ENCODE results near the gene MGAT5.
A peak's percentile ranks its signal among the peaks of the same experiment; 100 is the strongest.

The MGAT5 gene

DNA sequence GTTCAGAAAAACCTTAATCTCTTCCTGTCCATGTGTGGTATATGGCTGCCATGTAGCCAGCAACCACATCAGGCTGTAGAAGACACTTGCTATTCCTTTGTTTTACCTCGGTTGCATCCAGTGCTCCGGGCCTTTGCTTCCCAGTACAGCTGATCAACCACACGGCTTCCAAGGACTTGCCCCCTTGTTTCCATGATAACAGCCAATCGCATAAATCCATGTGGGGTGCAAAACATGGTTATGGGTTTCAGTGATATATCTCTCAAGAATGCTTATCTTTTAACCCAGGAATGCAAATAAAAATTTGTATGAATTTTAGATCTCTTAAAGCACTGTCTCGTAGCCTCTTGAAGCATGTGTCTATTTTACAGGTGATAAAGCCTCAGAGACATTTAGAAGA is 118.3 kb downstream of the MGAT5 start:
- no peak for DNase-seq

DNA sequence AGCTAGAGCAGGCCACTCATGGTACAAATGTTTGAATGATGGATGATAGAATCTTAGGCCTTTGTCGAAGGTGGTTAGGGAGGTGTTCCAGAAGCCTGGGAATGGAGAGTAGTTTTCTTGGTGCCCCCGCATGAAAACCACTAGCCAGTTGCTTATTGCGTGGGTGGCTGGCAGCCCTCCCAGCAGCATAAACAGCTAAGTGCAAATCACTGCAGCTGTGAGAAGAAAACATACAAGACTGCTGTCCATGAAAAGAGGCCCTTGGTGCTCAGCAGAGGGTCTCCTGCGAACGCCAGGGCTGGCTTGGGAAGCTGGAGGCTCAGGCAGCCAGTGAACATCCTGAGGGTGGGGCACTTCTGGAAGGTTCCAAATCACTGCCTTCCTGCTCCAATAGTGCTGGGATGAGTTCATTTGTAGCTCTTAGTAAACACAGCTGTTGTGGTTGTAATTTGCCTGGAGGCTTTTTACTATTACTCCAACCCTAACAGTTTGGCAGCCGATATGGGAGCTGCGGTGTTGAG is 118.8 kb downstream of the MGAT5 start:
- DNase-seq, result peak; percentile 80

DNA sequence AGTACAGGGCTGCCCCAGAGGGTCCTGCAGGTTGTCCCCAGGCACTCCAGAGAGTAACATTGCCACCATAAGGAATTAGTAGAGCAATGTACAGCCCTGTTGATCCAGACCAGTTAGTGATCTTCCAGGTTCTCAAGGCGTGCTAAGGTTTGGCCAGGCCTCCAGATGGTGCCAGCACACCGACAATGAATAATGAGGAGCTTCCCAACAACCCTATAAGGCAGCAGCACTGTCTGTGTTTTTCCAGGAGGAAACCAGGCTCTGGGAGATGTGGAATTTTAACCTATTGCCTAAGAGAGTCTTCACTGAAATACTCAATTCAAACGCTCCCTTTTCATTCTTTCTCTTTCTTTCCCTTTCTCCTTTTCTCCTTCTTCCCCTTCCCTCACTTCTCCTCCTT is 122.1 kb downstream of the MGAT5 start:
- peak; percentile 36 for DNase-seq

DNA sequence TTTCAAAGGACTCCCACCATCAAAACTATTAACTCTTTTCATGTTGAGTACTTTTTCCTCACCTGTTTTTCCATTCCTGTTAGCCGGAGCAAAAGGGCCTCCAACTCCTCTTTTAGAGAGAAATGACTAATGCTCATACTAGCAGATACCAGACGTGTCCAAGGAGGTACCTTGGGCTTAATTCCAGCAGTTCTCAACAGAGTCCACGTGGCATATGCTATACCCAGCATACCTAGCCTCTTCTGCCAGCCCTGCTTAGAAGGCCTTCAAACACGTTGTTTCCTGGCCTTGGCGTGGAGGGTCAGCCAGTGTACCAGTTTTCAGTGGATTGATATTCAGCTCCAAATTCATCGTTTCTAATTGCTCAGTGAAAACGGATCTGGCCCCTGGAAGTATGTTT is 123.9 kb downstream of the MGAT5 start:
- peak; percentile 6 for DNase-seq

DNA sequence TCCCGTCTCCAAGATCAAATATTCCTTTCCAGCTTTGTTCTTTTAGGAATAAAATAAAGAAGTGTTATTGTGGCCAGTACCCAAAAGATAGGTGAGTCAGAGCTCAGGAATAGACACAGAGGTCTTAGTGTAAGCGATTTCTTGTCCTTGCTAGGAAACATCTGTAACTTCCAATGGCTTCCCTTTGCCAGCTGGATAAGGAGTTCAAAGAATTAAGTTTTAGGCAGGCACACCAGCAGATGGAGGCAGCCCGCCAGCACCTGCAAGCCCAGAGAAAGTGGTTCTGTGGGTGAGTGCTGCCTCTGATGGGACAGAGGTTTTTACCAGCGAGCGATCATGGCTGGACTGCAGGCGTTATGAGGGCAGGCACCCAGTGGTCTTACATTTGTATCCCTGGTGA is 125.4 kb downstream of the MGAT5 start:
- no peak for DNase-seq

DNA sequence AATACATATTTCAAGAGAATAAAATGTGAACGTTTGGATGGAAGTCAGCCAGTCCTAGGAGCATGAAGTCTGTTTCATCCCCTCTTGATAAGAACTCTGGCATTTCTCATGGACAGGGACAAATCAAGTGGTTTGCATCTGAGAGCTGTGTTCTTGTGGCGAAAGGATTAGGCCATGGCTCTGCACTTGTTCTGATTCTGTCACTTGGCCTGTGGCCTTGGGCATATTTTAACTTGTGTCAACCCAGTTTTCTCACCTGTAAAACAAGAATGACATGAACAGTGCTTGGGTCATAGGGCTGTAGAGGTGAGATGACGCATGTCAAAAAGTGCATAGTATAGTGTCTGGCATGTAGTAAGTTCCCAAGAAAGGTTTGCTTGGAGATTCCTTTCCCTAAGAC is 125.8 kb downstream of the MGAT5 start:
- no peak for DNase-seq

DNA sequence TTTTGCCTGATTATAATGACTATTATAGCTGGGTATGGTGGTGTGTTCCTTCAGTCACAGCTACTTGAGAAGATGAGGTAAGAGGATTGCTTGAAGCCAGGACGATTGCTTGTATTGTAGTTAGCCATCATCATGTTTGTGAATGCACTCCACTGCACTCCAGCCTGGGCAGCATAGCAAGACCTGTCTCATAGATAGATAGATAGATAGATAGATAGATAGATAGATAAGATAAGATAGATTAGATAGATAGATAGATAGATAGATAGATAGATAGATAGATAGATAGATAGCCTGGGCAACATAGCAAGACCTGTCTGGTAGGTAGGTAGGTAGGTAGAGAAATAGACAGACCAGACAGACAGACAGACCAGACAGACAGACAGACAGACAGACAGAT is 127.3 kb downstream of the MGAT5 start:
- no peak for DNase-seq

DNA sequence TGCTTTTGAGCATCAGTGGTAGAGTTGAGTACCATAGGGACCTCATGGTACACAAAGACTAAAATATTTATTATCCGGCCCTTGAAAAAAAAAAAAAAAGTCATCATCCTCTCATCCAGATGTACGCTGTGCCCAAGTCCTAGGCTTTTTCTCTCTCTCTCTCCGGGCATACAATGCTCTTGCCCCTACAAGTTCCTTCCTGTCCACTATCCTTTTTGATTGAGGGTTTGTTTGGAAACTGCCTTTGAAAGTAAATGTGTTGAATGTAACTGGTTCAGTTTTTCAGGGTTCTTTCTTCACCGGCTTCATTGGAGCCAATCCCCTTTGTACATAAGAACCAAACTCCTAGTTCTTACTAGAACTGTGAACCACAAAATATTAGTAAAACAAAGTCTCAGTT is 130.3 kb downstream of the MGAT5 start:
- DNase-seq, result no peak

DNA sequence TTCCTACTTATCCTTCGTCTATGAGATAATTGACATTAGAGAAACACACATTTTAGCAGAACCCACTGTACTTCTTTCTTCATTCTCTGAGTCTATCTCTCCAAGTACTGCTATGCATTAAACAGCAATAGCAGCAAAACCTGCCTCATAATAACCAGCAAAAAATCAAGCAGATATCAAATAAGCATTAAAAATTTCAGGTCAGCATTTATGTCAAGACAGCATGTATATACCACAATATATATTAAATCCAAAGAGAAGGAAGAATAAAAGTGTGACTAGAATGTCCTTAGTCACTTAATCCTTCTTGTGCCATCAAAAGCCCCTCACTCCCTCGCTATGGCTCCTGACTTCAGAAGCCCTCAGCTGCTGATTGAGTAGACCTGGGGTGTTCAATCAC is 131.3 kb downstream of the MGAT5 start:
- no peak for DNase-seq

DNA sequence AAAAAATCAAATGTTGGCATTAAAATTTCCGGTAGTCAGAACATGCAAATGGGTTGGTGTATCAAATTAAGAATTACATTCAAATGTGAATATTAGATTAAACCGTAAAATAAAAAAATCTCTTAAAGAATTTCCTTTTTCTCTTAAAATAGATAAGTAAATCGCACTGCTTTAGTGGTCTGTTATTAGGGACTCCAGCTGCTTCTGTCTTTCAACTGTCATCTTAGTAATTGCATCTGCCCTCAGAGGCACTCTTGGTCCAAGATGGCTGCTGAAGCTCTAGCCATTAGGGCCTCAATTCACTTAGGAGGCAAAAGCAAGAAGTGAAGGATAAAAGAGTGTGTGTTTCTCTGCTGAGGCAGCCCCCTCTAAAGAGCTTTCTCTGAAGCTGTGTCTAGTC is 132.4 kb downstream of the MGAT5 start:
- no peak for DNase-seq

DNA sequence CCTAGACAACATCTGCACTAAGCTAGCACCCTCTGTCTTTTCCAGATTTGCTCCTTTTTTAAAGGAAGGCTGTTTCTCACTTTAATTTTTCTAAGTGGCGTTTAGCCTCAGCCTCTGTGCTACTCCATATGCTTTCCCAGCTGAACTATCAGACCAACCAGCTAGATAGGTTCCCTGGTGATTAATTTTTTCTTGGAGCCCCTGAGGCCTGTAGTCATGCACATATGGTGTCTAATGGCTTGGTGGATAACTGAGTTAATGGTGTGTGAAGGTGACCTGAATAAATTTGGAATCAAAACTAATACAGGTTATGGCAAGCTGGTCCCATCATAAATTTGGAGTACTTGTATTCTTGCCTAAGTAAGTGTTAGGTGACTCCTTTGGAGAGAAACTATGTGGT is 135.5 kb downstream of the MGAT5 start:
- DNase-seq, result peak; percentile 88

DNA sequence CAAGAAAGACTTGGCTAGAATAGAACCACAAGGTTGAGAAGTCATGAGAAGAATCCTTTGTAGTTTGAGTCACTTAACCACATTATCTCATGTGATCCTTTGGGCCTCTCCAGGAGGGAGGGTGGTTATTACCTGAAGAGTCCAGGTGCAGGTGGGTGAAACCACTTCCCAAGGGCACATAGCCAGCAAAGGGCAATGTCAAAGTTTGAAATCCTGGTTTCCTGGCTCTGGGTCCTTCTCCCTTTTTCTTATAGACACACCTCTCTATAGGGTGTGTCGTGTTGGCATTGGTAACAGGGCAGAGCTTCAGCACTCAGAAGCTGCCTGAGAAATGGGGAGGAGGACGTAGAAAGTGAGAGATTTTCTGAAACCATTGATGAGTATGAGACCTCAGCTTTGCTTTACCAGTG is 137.9 kb downstream of the MGAT5 start:
- DNase-seq, result no peak

DNA sequence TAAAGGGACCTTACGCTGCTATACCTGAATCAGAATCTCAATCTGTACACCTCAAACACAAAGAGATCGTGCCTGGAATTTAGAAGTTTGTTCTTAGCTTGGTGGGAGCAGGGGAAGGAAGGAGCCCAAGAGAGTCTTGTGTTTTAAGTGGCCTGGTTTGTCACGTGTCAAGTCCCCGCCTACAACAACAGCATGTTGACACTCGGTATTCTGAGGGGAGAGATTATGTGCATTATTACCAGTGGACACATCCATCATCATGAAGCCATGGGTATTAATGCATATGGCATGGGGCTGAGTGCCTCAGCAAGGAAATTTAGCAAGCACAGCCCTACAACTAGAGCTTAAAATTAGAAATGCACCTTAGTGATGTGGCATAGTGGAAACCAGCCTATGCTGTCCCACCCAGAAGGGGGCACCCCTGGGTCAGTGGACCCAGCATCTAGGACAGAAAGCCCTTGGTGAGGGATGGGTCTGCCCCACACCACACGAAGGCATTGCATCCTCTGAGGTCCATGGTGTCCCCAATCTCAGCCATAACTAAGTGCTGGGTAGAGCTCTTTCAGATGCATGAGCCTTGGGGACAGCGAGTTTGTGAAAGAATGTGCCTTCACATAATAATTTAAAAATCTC is 138.7 kb downstream of the MGAT5 start:
- no peak for DNase-seq

DNA sequence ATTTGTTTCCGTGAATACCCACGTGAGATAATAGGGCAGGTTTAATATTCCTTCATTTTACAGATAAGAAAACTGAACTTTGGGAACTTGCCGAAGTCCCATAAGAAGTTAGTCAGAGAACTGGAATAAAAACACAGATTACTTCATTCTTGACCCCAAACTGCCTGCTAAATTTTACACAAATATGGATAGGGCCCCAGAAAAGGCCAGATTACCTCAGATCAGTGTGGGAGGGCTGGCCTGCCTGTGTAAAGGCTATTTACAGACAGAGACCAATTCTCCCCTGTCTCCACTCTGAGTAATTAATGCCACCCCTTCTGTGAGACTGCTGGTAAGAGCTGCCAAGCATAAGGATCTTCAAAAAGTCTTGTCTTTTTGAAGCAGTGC is 139.2 kb downstream of the MGAT5 start:
- no peak for DNase-seq

DNA sequence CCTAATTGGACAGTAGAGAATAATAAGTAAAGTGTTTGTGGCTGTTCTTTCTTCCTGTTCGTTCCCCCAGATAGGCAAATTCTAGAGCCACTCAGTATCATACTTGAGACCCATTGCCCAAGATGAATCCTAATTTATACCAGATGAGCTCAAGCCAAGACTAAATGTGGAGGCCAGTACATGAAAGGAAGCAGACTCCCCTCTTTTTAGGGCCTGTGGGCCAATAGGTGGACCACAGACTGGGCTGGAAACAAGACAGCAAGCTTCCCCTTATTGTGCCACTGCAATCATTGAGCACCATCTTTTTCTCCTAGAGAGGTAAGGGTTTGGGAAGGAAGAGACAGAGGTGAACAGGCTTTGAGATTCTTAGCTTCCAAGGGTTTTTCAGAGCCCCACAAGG is 141.9 kb downstream of the MGAT5 start:
- DNase-seq, result no peak

DNA sequence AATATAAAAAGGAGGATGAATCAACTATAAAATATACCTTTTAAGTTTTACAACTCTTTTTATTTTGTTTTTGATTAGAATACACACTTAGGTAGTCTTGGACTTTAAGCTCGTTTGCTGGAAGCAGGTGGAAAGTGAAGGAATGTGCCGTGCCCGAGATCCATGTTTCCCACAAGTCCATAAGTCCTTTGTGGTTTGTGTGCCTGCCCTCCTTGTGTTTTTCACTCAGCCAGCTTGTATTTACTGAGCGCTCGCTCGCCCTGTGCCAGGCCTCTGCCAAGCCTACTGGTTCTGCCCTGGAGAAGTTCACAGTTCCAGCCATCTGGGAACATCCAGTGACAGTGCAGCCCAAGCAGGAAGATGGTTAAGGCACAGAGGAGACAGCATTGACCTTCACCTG is 142.6 kb downstream of the MGAT5 start:
- DNase-seq, result no peak

DNA sequence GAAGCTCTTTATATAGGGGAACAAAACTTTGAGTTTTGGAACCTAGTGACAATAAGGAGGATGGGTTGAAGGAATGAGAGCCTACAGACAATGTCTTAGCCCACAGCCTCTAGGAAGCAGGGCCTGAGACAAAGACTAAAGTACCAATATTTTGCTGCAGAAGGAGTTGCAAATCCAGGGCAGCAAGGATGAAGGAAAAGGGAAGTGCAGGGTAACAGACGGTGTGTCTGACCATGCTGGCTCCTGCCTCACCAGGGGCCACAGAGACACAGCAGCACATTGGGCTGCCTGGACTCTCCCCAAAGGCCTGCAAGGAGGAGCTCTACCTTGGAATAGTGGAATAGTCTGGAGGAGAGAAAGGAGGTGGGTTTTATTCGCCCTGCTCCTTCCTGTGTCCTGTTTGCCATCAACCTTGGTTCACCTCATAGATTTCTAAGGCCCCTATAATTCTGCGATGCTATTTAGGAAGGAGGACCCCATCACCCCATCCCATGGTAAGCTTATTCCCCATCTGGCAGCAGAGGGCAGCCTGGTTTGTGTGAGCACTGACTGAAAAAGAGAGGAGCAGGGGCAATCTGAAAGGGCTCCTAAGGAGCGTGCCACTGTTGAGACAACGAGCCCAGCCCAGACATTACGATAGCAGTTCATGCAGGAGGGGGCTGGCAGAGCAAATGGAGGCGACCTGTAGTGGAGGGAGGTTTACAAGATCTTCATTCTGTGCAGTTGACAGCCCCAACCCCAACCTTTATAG is 143.4 kb downstream of the MGAT5 start:
- no peak for DNase-seq

DNA sequence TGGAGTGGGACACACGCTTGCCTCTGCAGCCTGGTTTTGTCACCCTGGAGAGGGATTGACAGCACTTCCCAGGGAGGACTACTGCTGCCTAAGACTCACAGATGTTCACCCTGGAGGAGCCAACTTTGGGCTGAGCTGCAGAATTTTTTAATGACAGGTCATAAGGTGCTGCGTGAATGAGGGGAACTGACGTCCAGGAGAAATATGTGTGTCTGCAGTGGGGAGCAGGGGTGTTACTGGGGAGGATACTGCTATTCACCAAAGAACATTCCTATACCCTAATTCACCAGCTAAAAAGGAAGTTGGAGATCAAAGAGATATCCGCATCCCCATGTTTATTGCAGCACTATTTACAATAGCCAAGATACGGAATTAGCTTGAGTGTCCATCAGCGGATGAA is 144.4 kb downstream of the MGAT5 start:
- no peak for DNase-seq

DNA sequence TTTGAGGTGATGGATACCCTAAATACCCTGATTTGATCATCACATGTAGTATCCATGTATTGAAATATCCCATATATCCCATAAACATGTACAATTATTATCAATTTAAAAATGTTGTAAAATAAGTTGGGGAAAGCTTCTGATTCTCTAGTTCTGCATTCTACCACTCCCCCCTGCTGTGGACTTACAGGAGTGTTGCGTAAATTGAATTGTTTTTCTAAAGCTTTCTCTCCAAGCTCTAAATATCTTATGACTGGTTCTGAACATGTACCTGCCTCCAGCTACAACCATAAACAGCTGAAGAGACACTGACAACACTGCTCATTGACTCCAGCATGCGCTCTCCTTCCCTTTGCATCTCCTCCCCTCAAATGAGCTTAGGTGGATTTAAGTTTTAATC is 145.2 kb downstream of the MGAT5 start:
- DNase-seq, result no peak

DNA sequence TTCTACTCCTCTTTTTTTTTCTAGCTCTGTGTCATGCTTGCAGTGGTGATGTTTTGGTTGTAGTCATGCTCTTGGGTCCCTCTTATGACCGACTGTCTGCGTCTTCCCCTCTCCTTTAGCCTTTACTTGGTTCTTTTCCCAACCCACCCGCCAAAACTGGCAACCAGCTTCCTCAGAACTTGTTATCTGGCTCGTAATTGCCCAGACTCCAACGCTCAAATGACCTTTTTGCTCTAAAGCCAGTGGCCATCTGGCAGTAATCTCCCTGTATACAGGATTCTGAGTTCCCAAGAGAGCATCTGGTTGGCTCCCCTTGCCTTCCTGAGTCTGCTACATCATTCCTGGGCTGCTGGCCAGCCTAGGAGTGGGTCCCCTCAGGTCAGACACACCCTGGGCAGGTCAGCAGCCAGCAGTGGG is 147.2 kb downstream of the MGAT5 start:
- peak; percentile 51 for DNase-seq

DNA sequence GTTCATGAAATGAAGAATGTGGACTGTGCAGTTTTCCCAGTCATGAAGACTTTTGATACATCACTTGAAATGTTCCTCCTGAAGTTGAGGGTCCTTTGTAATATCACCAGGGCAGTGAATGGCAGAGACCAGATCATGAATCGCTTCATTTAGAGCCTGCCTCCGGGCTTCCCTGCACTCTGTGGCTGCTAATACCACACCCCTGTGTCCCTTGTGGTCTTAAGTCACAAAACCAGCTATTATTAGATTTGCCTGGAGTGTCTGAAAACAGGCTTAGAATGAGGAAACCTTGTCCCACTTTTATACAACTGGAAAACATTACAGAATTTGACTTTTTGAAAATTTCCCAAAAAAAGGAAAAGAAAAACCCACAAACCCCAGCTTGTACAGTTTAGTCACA is 147.9 kb downstream of the MGAT5 start:
- DNase-seq, result no peak

DNA sequence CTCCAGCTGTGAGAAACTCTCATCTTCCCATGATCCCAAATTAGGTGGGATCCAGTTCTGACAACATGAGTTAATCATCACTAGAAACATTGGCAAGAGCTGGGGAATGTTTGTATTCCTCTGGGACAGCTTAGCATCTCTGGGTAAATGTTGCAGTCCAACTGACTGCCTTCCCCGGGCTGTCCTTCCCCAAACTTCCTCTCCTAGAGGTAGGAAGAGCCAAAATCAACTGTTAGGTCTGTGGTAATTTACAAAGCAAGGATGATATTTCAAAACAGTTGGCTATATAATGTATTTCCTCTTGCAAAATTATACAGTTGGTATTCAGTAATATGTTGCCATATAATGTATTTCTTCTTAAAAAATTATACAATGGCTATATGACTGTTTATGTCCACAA is 148.5 kb downstream of the MGAT5 start:
- peak; percentile 62 for DNase-seq

DNA sequence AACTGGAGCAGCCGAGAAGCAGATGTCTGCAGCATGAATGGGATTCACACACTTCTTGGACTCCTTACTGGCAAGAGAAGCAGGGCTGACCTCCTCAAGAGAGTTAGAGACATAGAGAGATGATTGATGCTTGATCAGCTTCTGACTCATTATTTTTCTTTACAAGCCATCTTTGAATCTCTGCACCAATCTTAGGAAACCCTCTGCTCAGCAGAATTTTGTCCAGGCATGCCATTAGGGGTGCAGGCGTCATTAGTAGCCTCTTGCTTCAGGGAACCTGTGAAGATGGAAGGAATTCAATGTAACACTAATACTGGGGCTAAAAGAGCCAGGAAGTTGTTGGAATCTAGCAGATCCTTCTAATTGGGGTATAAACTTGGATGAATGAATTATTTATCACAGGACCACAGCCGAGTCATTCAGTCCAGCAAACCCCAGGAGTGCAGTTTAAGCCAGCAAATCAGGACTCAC is 151.8 kb downstream of the MGAT5 start:
- DNase-seq, result peak; percentile 0

DNA sequence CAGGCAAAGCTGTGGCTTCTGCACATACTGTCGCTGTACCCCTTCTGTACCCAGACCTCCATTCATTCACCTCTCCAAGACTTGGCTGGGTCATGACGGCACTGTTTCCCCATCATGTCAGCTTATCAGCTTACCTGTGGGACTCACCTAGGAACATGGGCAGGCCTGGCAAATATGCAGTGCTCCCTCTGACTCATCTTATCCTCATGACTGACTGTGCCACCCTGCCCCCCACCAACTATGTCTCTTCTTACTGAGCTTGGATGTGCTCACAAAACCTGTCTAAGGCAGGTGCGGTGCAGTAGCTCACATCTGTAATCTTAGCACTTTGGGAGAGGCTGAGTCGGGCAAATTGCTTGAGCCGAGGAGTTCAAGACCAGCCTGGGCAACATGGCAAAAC is 152.4 kb downstream of the MGAT5 start:
- no peak for DNase-seq

DNA sequence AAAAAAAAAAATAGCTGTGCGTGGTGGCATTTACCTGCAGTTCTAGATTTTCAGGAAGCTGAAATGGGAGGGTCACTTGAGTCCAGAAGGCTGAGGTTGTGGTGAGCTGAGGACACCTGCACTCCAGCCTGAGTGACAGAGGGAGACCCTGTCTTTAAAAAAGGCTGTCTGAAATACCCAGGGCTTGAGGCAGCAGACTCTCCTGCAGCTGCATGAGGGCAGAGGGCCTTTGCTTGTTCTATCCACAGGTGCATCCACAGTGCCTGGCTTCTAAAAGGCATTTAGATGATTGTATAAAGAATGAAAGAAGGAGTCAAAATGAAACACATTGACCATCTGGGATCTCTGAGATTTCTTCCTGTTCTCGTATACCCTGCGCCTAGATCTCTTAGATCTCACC is 152.9 kb downstream of the MGAT5 start:
- no peak for DNase-seq

All from NCI-H446 treated with DMSO at 0.1 percent for 48 hours (cell line).